Neural cell (in vitro differentiated cells): Measurements from ENCODE around the gene SMIM11. TPM values are rescaled to one million over a fixed set of nuclear protein-coding genes. Genes with fewer than 3 reads are reported as not detected.

Source experiments
- H2AFZ ChIP-seq: fragments of 200-600, 300-800 bp; sonication (generic), shearing (Covaris generic); 2 replicates; pipeline ENCODE4 v1.6.0; 2014; ENCODE audit warnings: low read depth, mild to moderate bottlenecking, antibody characterized with exemption, low read length, moderate library complexity
- H3F3A ChIP-seq: fragments of 200-600 bp; shearing (Covaris generic); 2 replicates; pipeline ENCODE4 v1.6.1; 2016; ENCODE audit warnings: mild to moderate bottlenecking, moderate library complexity, mixed read lengths, antibody characterized with exemption, low read length; ENCODE audit not compliant: insufficient read depth, poor library complexity, severe bottlenecking
- H3K27ac ChIP-seq: fragments of 200-600, 300-800 bp; sonication (generic), shearing (Covaris generic); 2 replicates; pipeline ENCODE4 v1.5.1; 2014; ENCODE audit warnings: mild to moderate bottlenecking, low read length, moderate library complexity
- H3K27me3 ChIP-seq: fragments of 300-800, 200-600 bp; sonication (generic), shearing (Covaris generic); 2 replicates; pipeline ENCODE4 v1.6.0; 2014; ENCODE audit warnings: mild to moderate bottlenecking, low read depth, low read length, moderate library complexity; ENCODE audit not compliant: insufficient read depth
- H3K36me3 ChIP-seq: fragments of 300-800, 200-600 bp; sonication (generic), shearing (Covaris generic); 2 replicates; pipeline ENCODE4 v1.5.1; 2014; ENCODE audit warnings: mild to moderate bottlenecking, antibody characterized with exemption, low read length, moderate library complexity; ENCODE audit not compliant: insufficient read depth
- H3K4me2 ChIP-seq: fragments of 300-800, 200-600 bp; sonication (generic), shearing (Covaris generic); 2 replicates; pipeline ENCODE4 v1.6.0; 2014; ENCODE audit warnings: mild to moderate bottlenecking, low read length
- H3K4me3 ChIP-seq: fragments of 300-800, 200-600 bp; sonication (generic), shearing (Covaris generic); 2 replicates; pipeline ENCODE4 v1.5.1; 2014; ENCODE audit warnings: mild to moderate bottlenecking, low read length, moderate library complexity
- H3K79me2 ChIP-seq: fragments of 200-600 bp; shearing (Covaris generic); replicated peaks from 2 replicates; pipeline ENCODE4 v1.6.0; 2014; ENCODE audit warnings: mild to moderate bottlenecking, low read length, moderate library complexity; ENCODE audit not compliant: insufficient read depth
- H3K9ac ChIP-seq: fragments of 300-800, 200-600 bp; sonication (generic), shearing (Covaris generic); 2 replicates; pipeline ENCODE4 v1.6.1; 2016; ENCODE audit warnings: mild to moderate bottlenecking, low read length, mixed read lengths
- H3K9me2 ChIP-seq: fragments of 200-600 bp; shearing (Covaris generic); 2 replicates; pipeline ENCODE4 v1.6.1; 2016; ENCODE audit warnings: mild to moderate bottlenecking, low read length, mixed read lengths; ENCODE audit not compliant: insufficient read depth
- H3K9me3 ChIP-seq: fragments of 200-600, 300-800 bp; sonication (generic), shearing (Covaris generic); 2 replicates; pipeline ENCODE4 v1.6.1; 2016; ENCODE audit warnings: mild to moderate bottlenecking, mixed run types, low read length, moderate library complexity, mixed read lengths
- H4K20me1 ChIP-seq: fragments of 200-600 bp; shearing (Covaris generic); 2 replicates; pipeline ENCODE4 v1.6.1; 2016; ENCODE audit warnings: mild to moderate bottlenecking, mixed run types; ENCODE audit not compliant: insufficient read depth
- CTCF ChIP-seq: fragments of 450-650 bp; IDR thresholded peaks from 2 replicates; pipeline ENCODE4 v1.5.1; 2014; ENCODE audit warnings: antibody characterized with exemption, mild to moderate bottlenecking, moderate library complexity; ENCODE audit not compliant: poor library complexity, severe bottlenecking
- EP300 ChIP-seq: fragments of 450-650 bp; conservative IDR thresholded peaks from 2 replicates; pipeline ENCODE4 v1.6.1; 2014; ENCODE audit warnings: antibody characterized with exemption, mild to moderate bottlenecking, moderate library complexity; ENCODE audit not compliant: poor library complexity, severe bottlenecking
- EZH2 ChIP-seq: fragments of 200-600, 300-800 bp; shearing (Covaris generic), sonication (generic); IDR thresholded peaks from 2 replicates; pipeline ENCODE4 v1.6.1; 2014; ENCODE audit warnings: antibody characterized with exemption, low read length, borderline replicate concordance, mild to moderate bottlenecking; ENCODE audit not compliant: insufficient read depth, poor library complexity, severe bottlenecking
- MXI1 ChIP-seq: fragments of 450-650 bp; conservative IDR thresholded peaks from 2 replicates; pipeline ENCODE4 v1.6.1; 2014; ENCODE audit warnings: antibody characterized with exemption, mild to moderate bottlenecking; ENCODE audit not compliant: poor library complexity, severe bottlenecking
- POLR2AphosphoS5 ChIP-seq: IDR thresholded peaks from 2 replicates; pipeline ENCODE4 v1.6.1; 2012
- RAD21 ChIP-seq: fragments of 450-650 bp; conservative IDR thresholded peaks from 2 replicates; pipeline ENCODE4 v1.6.1; 2014; ENCODE audit warnings: antibody characterized with exemption, mild to moderate bottlenecking, moderate library complexity
- REST ChIP-seq: IDR thresholded peaks from 2 replicates; pipeline ENCODE4 v1.6.1; 2012; ENCODE audit warnings: borderline replicate concordance
- SMC3 ChIP-seq: fragments of 450-650 bp; conservative IDR thresholded peaks from 2 replicates; pipeline ENCODE4 v1.6.1; 2014; ENCODE audit warnings: antibody characterized with exemption, mild to moderate bottlenecking, moderate library complexity; ENCODE audit not compliant: poor library complexity
- TAF1 ChIP-seq: IDR thresholded peaks from 2 replicates; pipeline ENCODE4 v1.6.1; 2012; ENCODE audit warnings: low read depth
- polyA plus RNA-seq: library from polyadenylated mRNA; depleted of rRNA; stranded (reverse); fragments of >200 nt; gene quantifications from 2 replicates; pipeline ENCODE4 v1.2.3, GENCODE V29; 2014

Gene SMIM11
- polyA plus RNA-seq, 1 donor from 2014 or later: 100 TPM

GRCh38 chr21:34358866-34359265, 16.4 kb upstream of the SMIM11 start:
- Histone ChIP-seq H3K9me2 (no peaks in the 10 kb centered on the region), H4K20me1 (no peaks in the 10 kb centered on the region), H3K4me2 (no peak overlapping the region), H3K36me3 (no peaks in the 10 kb centered on the region), H3K27me3 (no peaks in the 10 kb centered on the region), H3K27ac (no peak overlapping the region), H2AFZ (no peak overlapping the region), H3K79me2 (no peaks in the 10 kb centered on the region), H3K9ac (no peak overlapping the region), H3K4me3 (no peak overlapping the region), H3K9me3 (no peaks in the 10 kb centered on the region), H3F3A (no peaks in the 10 kb centered on the region)
- TF ChIP-seq SMC3 (no peak), CTCF (no peak), POLR2AphosphoS5 (no peak), EP300 (no peak), RAD21 (no peak), TAF1 (no peak), MXI1 (no peak), REST (no peak), EZH2 (no peak)

- H3K9me3 ChIP-seq: no peaks in the 10 kb centered on the region
- H3K9ac ChIP-seq: no peak overlapping the region
- H3K9me2 ChIP-seq: no peaks in the 10 kb centered on the region
- no peaks in the 10 kb centered on the region for H3F3A ChIP-seq
- no peaks in the 10 kb centered on the region for H3K36me3 ChIP-seq
- H3K27ac ChIP-seq: no peak overlapping the region
- H3K79me2 ChIP-seq: no peaks in the 10 kb centered on the region
- H2AFZ ChIP-seq: no peak overlapping the region
- H3K4me3 ChIP-seq: no peak overlapping the region
- no peaks in the 10 kb centered on the region for H3K27me3 ChIP-seq
- no peak overlapping the region for H3K4me2 ChIP-seq
- TF ChIP-seq RAD21 (no peak), REST (no peak), TAF1 (no peak)
- no peaks in the 10 kb centered on the region for H4K20me1 ChIP-seq
Measured at GRCh38 chr21:34360488-34361241, 14.6 kb upstream of the SMIM11 start.
